OCI-LY3 (cell line): ENCODE data around the gene COL4A5.

ENCODE experiments used
- H2AFZ ChIP-seq: fragments of 200-600, 300-600 bp; shearing (Covaris generic); 2 replicates; pipeline ENCODE4 v1.6.0; 2014; ENCODE audit warnings: antibody characterized with exemption, low read depth, low read length
- H3K27ac ChIP-seq: fragments of 200-600, 300-600 bp; sonication (generic); 2 replicates; pipeline ENCODE4 v1.5.1; 2014; ENCODE audit warnings: mild to moderate bottlenecking, low read length, moderate library complexity, mixed read lengths
- H3K27me3 ChIP-seq: fragments of 200-600, 300-600 bp; sonication (generic); 2 replicates; pipeline ENCODE4 v1.6.1; 2014; ENCODE audit warnings: low read depth, low read length, mixed read lengths
- H3K36me3 ChIP-seq: fragments of 200-600, 300-600 bp; sonication (generic); replicated peaks from 2 replicates; pipeline ENCODE3; 2014; ENCODE audit warnings: low read depth, low read length, mixed read lengths
- H3K4me1 ChIP-seq: fragments of 300-600, 200-600 bp; sonication (generic); 2 replicates; pipeline ENCODE4 v1.6.1; 2014; ENCODE audit warnings: low read length, mixed read lengths
- H3K4me2 ChIP-seq: fragments of 200-600, 300-600 bp; sonication (generic); 2 replicates; pipeline ENCODE4 v1.6.1; 2014; ENCODE audit warnings: low read length, mixed read lengths
- H3K4me3 ChIP-seq: fragments of 300-600, 200-600 bp; sonication (generic); 2 replicates; pipeline ENCODE4 v1.5.1; 2014; ENCODE audit warnings: antibody characterized with exemption, mild to moderate bottlenecking, low read length, moderate library complexity
- H3K79me2 ChIP-seq: fragments of 300-600, 200-600 bp; shearing (Covaris generic); 2 replicates; pipeline ENCODE4 v1.6.1; 2014; ENCODE audit warnings: mild to moderate bottlenecking, low read length, mixed read lengths
- H3K9ac ChIP-seq: fragments of 300-600, 200-600 bp; shearing (Covaris generic); 2 replicates; pipeline ENCODE4 v1.6.0; 2014; ENCODE audit warnings: mild to moderate bottlenecking, low read length, moderate library complexity
- H3K9me3 ChIP-seq: fragments of 200-600, 300-600 bp; shearing (Covaris generic); 2 replicates; pipeline ENCODE4 v1.6.1; 2014; ENCODE audit warnings: low read length, mixed read lengths; ENCODE audit not compliant: insufficient read depth
- H4K20me1 ChIP-seq: fragments of 200-600, 300-600 bp; sonication (generic); 2 replicates; pipeline ENCODE4 v1.6.1; 2016; ENCODE audit warnings: low read length, mixed read lengths; ENCODE audit not compliant: insufficient read depth
- EZH2phosphoT487 ChIP-seq: fragments of 200-600 bp; shearing (Covaris generic); IDR thresholded peaks from 2 replicates; pipeline ENCODE4 v1.6.1; 2018; ENCODE audit warnings: antibody characterized with exemption, mixed run types, low read depth
- TF ChIP-seq, protein P1 (sequence below): fragments of 200-600, 300-600 bp; sonication (generic); IDR thresholded peaks from 2 replicates; pipeline ENCODE4 v1.5.1; 2014; ENCODE audit warnings: antibody characterized with exemption, low read length, low read depth

The COL4A5 gene

DNA sequence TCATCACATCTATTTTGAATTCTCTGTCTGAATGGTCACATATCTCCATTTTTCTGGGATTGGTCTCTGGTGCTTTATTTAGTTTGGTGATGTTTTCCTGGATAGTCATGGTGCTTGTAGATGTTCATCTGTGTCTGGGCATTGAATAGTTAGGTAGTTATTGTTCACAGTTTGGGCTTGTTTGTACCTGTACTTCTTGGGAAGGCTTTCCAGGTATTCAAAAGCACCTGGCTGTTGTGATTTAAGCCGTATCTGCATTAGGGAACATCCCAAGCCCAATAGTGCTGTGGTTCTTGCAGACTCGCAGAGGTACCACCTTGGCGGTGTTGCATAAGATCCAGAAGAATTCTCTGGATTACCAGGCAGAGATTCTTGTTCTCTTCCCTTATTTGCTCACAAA, 44.6 kb downstream of the COL4A5 start:
- Histone ChIP-seq H4K20me1 (no peaks in the 10 kb centered on the region), H3K79me2 (no peaks in the 10 kb centered on the region), H2AFZ (no peak overlapping the region), H3K9me3 (no peaks in the 10 kb centered on the region), H3K27me3 (no peaks in the 10 kb centered on the region), H3K27ac (no peak overlapping the region), H3K36me3 (no peaks in the 10 kb centered on the region), H3K9ac (no peak overlapping the region), H3K4me1 (no peaks in the 10 kb centered on the region), H3K4me2 (no peak overlapping the region), H3K4me3 (no peak overlapping the region)
- no peak for TF ChIP-seq EZH2phosphoT487
- TF ChIP-seq, protein P1, sequence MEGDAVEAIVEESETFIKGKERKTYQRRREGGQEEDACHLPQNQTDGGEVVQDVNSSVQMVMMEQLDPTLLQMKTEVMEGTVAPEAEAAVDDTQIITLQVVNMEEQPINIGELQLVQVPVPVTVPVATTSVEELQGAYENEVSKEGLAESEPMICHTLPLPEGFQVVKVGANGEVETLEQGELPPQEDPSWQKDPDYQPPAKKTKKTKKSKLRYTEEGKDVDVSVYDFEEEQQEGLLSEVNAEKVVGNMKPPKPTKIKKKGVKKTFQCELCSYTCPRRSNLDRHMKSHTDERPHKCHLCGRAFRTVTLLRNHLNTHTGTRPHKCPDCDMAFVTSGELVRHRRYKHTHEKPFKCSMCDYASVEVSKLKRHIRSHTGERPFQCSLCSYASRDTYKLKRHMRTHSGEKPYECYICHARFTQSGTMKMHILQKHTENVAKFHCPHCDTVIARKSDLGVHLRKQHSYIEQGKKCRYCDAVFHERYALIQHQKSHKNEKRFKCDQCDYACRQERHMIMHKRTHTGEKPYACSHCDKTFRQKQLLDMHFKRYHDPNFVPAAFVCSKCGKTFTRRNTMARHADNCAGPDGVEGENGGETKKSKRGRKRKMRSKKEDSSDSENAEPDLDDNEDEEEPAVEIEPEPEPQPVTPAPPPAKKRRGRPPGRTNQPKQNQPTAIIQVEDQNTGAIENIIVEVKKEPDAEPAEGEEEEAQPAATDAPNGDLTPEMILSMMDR: no peak

DNA sequence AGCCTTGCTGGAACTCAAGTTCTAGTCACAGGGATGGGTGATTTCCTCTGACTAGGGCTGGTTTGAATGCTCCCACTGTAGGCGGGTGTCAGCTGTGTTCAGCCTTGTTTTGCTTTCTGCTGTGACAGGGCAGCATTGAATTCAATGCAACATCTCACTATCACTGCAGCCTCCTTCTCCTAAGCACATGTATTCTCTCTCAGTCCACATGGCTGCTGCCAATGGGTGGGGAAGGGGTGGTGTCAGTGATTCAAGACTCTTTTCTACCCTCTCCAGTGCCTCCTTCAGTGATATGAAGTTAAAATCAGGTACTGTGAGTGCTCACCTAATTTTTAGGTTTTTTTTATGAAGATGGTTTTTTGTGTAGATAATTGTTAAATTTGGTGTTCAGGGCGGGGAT, 46.3 kb downstream of the COL4A5 start:
- 0 out of 2 replicates have a peak overlapping the region, but pooled peaks have one; percentile 31 for H2AFZ ChIP-seq
- no peaks in the 10 kb centered on the region for H3K36me3 ChIP-seq
- no peaks in the 10 kb centered on the region for H3K9me3 ChIP-seq
- no peaks in the 10 kb centered on the region for H4K20me1 ChIP-seq
- no peak overlapping the region for H3K27ac ChIP-seq
- H3K4me1 ChIP-seq: no peaks in the 10 kb centered on the region
- no peaks in the 10 kb centered on the region for H3K79me2 ChIP-seq
- H3K4me2 ChIP-seq: no peak overlapping the region
- no peak for TF ChIP-seq EZH2phosphoT487
- TF ChIP-seq, protein P1: no peak
- no peaks in the 10 kb centered on the region for H3K27me3 ChIP-seq
- no peak overlapping the region for H3K9ac ChIP-seq
- H3K4me3 ChIP-seq: no peak overlapping the region

DNA sequence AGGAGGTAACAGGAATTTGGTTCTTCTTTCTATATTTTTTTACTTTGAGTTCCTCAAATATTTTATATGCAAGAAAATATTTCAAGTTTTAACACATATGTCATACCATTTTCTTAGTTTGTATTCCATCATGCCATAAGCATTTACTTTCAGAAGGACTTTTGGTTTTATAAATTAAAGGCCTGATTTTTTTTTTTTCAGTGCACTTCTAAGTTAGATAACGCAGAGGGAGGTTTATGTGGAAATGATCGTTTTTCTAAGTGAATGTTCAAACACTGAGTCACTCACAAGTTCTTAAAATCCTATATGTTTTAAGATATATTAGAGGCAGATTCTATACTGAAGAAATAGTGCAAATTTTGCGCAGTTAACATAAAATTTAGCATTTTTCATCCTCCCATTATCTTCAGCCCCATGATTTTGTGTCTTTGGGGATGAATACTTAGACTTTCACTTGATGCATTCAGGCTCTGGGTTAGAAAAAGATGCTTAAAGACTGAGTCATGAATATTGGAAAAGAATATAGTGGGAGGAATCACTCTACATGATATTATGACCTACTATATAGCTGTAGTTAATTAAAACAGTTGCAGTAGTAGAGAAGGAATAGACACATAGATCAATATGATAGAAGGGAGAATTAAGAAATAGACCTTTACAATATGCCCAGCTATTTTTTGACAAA, 54.9 kb downstream of the COL4A5 start:
- Histone ChIP-seq H3K4me2 (no peak overlapping the region), H3K79me2 (no peaks in the 10 kb centered on the region), H3K9me3 (no peaks in the 10 kb centered on the region), H3K9ac (no peak overlapping the region), H4K20me1 (no peaks in the 10 kb centered on the region), H2AFZ (no peak overlapping the region), H3K27ac (no peak overlapping the region), H3K4me1 (no peaks in the 10 kb centered on the region), H3K4me3 (no peak overlapping the region), H3K36me3 (no peaks in the 10 kb centered on the region), H3K27me3 (no peaks in the 10 kb centered on the region)
- TF ChIP-seq, protein P1: no peak
- no peak for TF ChIP-seq EZH2phosphoT487

DNA sequence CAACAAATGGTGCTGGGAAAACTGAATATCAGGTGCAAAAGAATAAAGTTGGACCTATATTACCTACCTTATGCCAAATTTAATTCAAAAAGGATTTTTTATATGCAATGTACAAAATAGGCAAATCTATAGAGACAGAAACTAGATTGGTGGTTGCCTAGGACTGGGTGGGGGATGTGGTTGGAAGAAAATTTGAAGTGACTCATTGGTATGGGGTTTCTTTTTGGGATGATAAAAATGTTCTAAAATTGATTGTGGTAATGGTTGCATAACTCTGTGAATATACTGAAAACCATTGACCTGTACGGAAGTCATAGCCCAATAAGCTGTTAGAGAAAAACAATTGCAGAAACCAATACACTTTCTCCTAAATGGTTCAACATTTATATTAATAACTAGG, 72.1 kb downstream of the COL4A5 start:
- Histone ChIP-seq H3K9ac (no peak overlapping the region), H3K79me2 (no peaks in the 10 kb centered on the region), H3K4me1 (no peaks in the 10 kb centered on the region), H3K9me3 (no peaks in the 10 kb centered on the region), H3K4me2 (no peak overlapping the region), H3K4me3 (no peak overlapping the region), H3K27me3 (no peaks in the 10 kb centered on the region), H3K36me3 (no peaks in the 10 kb centered on the region), H3K27ac (no peak overlapping the region), H4K20me1 (no peaks in the 10 kb centered on the region), H2AFZ (no peak overlapping the region)
- no peak for TF ChIP-seq EZH2phosphoT487
- TF ChIP-seq, protein P1: no peak
